ENCODE results near the gene VPS50. TPM values are rescaled to one million over a fixed set of nuclear protein-coding genes. Genes with fewer than 3 reads are reported as not detected.

VPS50 gene
- total RNA-seq, result 27.4 TPM

GRCh38 chr7:93231799-93232672 lies at the start of gene VPS50:
VPS50 (plus strand) TSS chr7:93232366; CDS start chr7:93232468, 102 bp downstream.
- Histone ChIP-seq H3K9me3 (ENCODE audit: low read depth, low read length) (no peaks in the 10 kb centered on the region), H3K4me3 (ENCODE audit: low read length) (peak within 1 kb of the TSS; percentile 84), H3K4me1 (ENCODE audit: insufficient read depth, low read length) (peaks cover 14% of the 10 kb centered on the region), H3K27me3 (ENCODE audit: insufficient read depth, low read length) (no peaks in the 10 kb centered on the region)

- H3K9me3 ChIP-seq (ENCODE audit: low read depth, low read length), result no peaks in the 10 kb centered on the region
- H3K4me3 ChIP-seq (ENCODE audit: low read length), result no peak overlapping the region
- peaks cover 25% of the 10 kb centered on the region for H3K27me3 ChIP-seq (ENCODE audit: insufficient read depth, low read length)
- no peaks in the 10 kb centered on the region for H3K4me1 ChIP-seq (ENCODE audit: insufficient read depth, low read length)
These were observed 46.7 kb upstream of the VPS50 start for GRCh38 chr7:93185303-93186027.

- Histone ChIP-seq H3K4me3 (ENCODE audit: low read length) (no peak overlapping the region), H3K27me3 (ENCODE audit: insufficient read depth, low read length) (peaks cover 21% of the 10 kb centered on the region), H3K9me3 (ENCODE audit: low read depth, low read length) (no peaks in the 10 kb centered on the region), H3K4me1 (ENCODE audit: insufficient read depth, low read length) (no peaks in the 10 kb centered on the region)
These were observed 43.1 kb upstream of the VPS50 start for GRCh38 chr7:93188870-93189634.

GRCh38 chr7:93194386-93194785 lies 37.8 kb upstream of the VPS50 start:
- H3K4me3 ChIP-seq (ENCODE audit: low read length), result no peak overlapping the region
- H3K27me3 ChIP-seq (ENCODE audit: insufficient read depth, low read length), result peaks cover 9% of the 10 kb centered on the region

GRCh38 chr7:93196336-93196735 lies 35.8 kb upstream of the VPS50 start:
- Histone ChIP-seq H3K4me1 (ENCODE audit: insufficient read depth, low read length) (peaks cover 5% of the 10 kb centered on the region), H3K4me3 (ENCODE audit: low read length) (no peak overlapping the region), H3K27me3 (ENCODE audit: insufficient read depth, low read length) (no peaks in the 10 kb centered on the region), H3K9me3 (ENCODE audit: low read depth, low read length) (no peaks in the 10 kb centered on the region)

More at GRCh38 chr7:93194386-93194785, 37.8 kb upstream of the VPS50 start:
- Histone ChIP-seq H3K9me3 (ENCODE audit: low read depth, low read length) (no peaks in the 10 kb centered on the region), H3K4me1 (ENCODE audit: insufficient read depth, low read length) (peaks cover 5% of the 10 kb centered on the region)

GRCh38 chr7:93198472-93198871 lies 33.7 kb upstream of the VPS50 start:
- H3K9me3 ChIP-seq (ENCODE audit: low read depth, low read length), result no peaks in the 10 kb centered on the region
- H3K27me3 ChIP-seq (ENCODE audit: insufficient read depth, low read length), result no peaks in the 10 kb centered on the region
- no peak overlapping the region for H3K4me3 ChIP-seq (ENCODE audit: low read length)
- peaks cover 5% of the 10 kb centered on the region for H3K4me1 ChIP-seq (ENCODE audit: insufficient read depth, low read length)

- H3K9me3 ChIP-seq (ENCODE audit: low read depth, low read length), result no peaks in the 10 kb centered on the region
- no peak overlapping the region for H3K4me3 ChIP-seq (ENCODE audit: low read length)
- H3K4me1 ChIP-seq (ENCODE audit: insufficient read depth, low read length), result no peaks in the 10 kb centered on the region
- H3K27me3 ChIP-seq (ENCODE audit: insufficient read depth, low read length), result peaks cover 3% of the 10 kb centered on the region
These were observed 29.4 kb upstream of the VPS50 start for GRCh38 chr7:93202594-93203250.

- H3K27me3 ChIP-seq (ENCODE audit: insufficient read depth, low read length), result peaks cover 3% of the 10 kb centered on the region
- no peak overlapping the region for H3K4me3 ChIP-seq (ENCODE audit: low read length)
- no peaks in the 10 kb centered on the region for H3K9me3 ChIP-seq (ENCODE audit: low read depth, low read length)
- no peaks in the 10 kb centered on the region for H3K4me1 ChIP-seq (ENCODE audit: insufficient read depth, low read length)
These were observed 28.7 kb upstream of the VPS50 start for GRCh38 chr7:93203496-93203895.

GRCh38 chr7:93205046-93205445 lies 27.1 kb upstream of the VPS50 start:
- Histone ChIP-seq H3K9me3 (ENCODE audit: low read depth, low read length) (no peaks in the 10 kb centered on the region), H3K27me3 (ENCODE audit: insufficient read depth, low read length) (peaks cover 3% of the 10 kb centered on the region), H3K4me1 (ENCODE audit: insufficient read depth, low read length) (no peaks in the 10 kb centered on the region), H3K4me3 (ENCODE audit: low read length) (no peak overlapping the region)

GRCh38 chr7:93211228-93211818 lies 20.8 kb upstream of the VPS50 start:
- Histone ChIP-seq H3K9me3 (ENCODE audit: low read depth, low read length) (no peaks in the 10 kb centered on the region), H3K4me1 (ENCODE audit: insufficient read depth, low read length) (no peaks in the 10 kb centered on the region), H3K4me3 (ENCODE audit: low read length) (no peak overlapping the region), H3K27me3 (ENCODE audit: insufficient read depth, low read length) (peaks cover 16% of the 10 kb centered on the region)

GRCh38 chr7:93212881-93213280 lies 19.3 kb upstream of the VPS50 start:
- Histone ChIP-seq H3K4me1 (ENCODE audit: insufficient read depth, low read length) (no peaks in the 10 kb centered on the region), H3K9me3 (ENCODE audit: low read depth, low read length) (no peaks in the 10 kb centered on the region), H3K4me3 (ENCODE audit: low read length) (no peak overlapping the region), H3K27me3 (ENCODE audit: insufficient read depth, low read length) (peaks cover 19% of the 10 kb centered on the region)

GRCh38 chr7:93218997-93219827 lies 13.0 kb upstream of the VPS50 start:
- H3K4me1 ChIP-seq (ENCODE audit: insufficient read depth, low read length), result peaks cover 5% of the 10 kb centered on the region
- H3K27me3 ChIP-seq (ENCODE audit: insufficient read depth, low read length), result peaks cover 10% of the 10 kb centered on the region
- no peak overlapping the region for H3K4me3 ChIP-seq (ENCODE audit: low read length)
- H3K9me3 ChIP-seq (ENCODE audit: low read depth, low read length), result no peaks in the 10 kb centered on the region

GRCh38 chr7:93219868-93220267 lies 12.3 kb upstream of the VPS50 start:
- H3K9me3 ChIP-seq (ENCODE audit: low read depth, low read length), result no peaks in the 10 kb centered on the region
- H3K4me1 ChIP-seq (ENCODE audit: insufficient read depth, low read length), result peaks cover 5% of the 10 kb centered on the region
- H3K27me3 ChIP-seq (ENCODE audit: insufficient read depth, low read length), result peaks cover 10% of the 10 kb centered on the region
- no peak overlapping the region for H3K4me3 ChIP-seq (ENCODE audit: low read length)
